Renal cortical epithelial cell (primary cell): Measurements from ENCODE around the gene RAB4A. TPM values are rescaled to one million over a fixed set of nuclear protein-coding genes. Genes with fewer than 3 reads are reported as not detected.

Experiments used
- DNase-seq: peaks from one replicate; pipeline ENCODE4 v3.0.0-alpha.2; 2011; ENCODE audit warnings: low read depth
- total RNA-seq: library from RNA; depleted of rRNA; stranded (reverse); fragments of >200 nt; gene quantifications from 2 replicates; pipeline ENCODE4 v1.2.3, GENCODE V29; 2014

RAB4A gene
- total RNA-seq: 19.1 and 41.0 TPM in 2 replicates

GRCh38 chr1:229270547-229271447, at the start of gene RAB4A:
RAB4A (plus strand) TSS chr1:229271111; CDS start chr1:229271340, 229 bp downstream.
- peak; percentile 57 for DNase-seq

- DNase-seq: no peak
Measured at GRCh38 chr1:229222081-229222480, 48.8 kb upstream of the RAB4A start.

- DNase-seq: no peak
Measured at GRCh38 chr1:229223498-229223897, 47.4 kb upstream of the RAB4A start.

GRCh38 chr1:229224308-229224707, 46.6 kb upstream of the RAB4A start:
- no peak for DNase-seq

- DNase-seq: no peak
Measured at GRCh38 chr1:229225331-229225782, 45.6 kb upstream of the RAB4A start.

- no peak for DNase-seq
Measured at GRCh38 chr1:229226796-229227195, 44.1 kb upstream of the RAB4A start.

- no peak for DNase-seq
Measured at GRCh38 chr1:229227298-229227919, 43.5 kb upstream of the RAB4A start.

GRCh38 chr1:229228522-229228921, 42.4 kb upstream of the RAB4A start:
- DNase-seq: no peak

GRCh38 chr1:229229137-229229720, 41.7 kb upstream of the RAB4A start:
- peak; percentile 93 for DNase-seq

GRCh38 chr1:229229721-229230139, 41.2 kb upstream of the RAB4A start:
- DNase-seq: no peak

- DNase-seq: peak; percentile 55
Measured at GRCh38 chr1:229230140-229230892, 40.6 kb upstream of the RAB4A start.

- DNase-seq: no peak
Measured at GRCh38 chr1:229230893-229231753, 39.8 kb upstream of the RAB4A start.

GRCh38 chr1:229231754-229232119, 39.2 kb upstream of the RAB4A start:
- DNase-seq: no peak

GRCh38 chr1:229234870-229235472, 35.9 kb upstream of the RAB4A start:
- no peak for DNase-seq

GRCh38 chr1:229237320-229237719, 33.6 kb upstream of the RAB4A start:
- no peak for DNase-seq

GRCh38 chr1:229238231-229238630, 32.7 kb upstream of the RAB4A start:
- no peak for DNase-seq

GRCh38 chr1:229238674-229239415, 32.1 kb upstream of the RAB4A start:
- DNase-seq: no peak

- no peak for DNase-seq
Measured at GRCh38 chr1:229240532-229240931, 30.4 kb upstream of the RAB4A start.

- DNase-seq: no peak
Measured at GRCh38 chr1:229241390-229241789, 29.5 kb upstream of the RAB4A start.

GRCh38 chr1:229243638-229244037, 27.3 kb upstream of the RAB4A start:
- no peak for DNase-seq
